HG03460 (cell line): Measurements from ENCODE around the gene SPEM3.

Experiments
- ATAC-seq: cut with Tn5 transposase; IDR thresholded peaks from one replicate; pipeline ENCODE4 v1.9.1; 2021; ENCODE audit not compliant: unreplicated experiment

SPEM3 gene

DNA sequence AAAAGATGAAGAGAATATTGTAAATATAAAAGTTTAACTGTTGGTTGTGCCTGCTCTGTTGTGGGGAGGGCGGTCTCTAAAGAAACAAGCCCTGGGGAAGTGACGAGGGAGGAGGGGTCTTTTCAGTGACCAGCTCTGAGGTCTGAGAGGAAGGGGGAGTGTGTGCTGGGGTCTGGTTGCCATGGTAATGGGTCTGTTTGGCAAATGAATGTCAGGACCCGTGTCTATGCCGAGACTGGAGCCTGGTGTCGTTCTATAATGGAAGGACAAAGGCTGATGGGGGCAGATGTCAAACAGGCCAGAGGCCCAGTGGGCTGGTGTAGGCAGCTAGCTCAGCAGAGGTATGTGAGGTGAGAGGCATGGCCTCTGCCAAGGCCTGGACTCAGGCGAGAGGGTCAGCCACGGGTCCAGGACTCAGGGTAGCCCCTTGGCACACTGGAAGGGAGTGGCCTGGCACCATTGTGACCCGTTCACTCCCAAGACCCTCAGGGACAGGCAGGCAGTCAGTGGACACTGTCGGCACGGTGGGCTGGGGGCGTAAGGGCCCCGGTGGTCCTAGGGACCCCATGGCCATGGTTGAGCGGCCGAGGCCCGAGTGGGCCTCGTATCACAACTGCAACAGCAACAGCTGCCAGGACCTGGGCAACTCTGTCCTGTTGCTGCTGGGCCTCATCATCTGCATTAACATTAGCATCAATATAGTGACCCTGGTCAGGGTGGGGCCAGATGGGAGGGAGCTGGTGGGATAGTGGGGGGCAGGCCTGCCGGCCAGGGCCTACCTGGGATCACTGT lies 8.6 kb upstream of the SPEM3 start, which contains the start of gene SPEM1:
TSS of gene SPEM1 (plus strand) at position 506 of the 792 bp plus-strand sequence. CDS start at position 567, 61 bp downstream.
- ATAC-seq: no peak

GRCh38 chr17:7421186-7421585 lies 7.5 kb upstream of the SPEM3 start:
- ATAC-seq: no peak

DNA sequence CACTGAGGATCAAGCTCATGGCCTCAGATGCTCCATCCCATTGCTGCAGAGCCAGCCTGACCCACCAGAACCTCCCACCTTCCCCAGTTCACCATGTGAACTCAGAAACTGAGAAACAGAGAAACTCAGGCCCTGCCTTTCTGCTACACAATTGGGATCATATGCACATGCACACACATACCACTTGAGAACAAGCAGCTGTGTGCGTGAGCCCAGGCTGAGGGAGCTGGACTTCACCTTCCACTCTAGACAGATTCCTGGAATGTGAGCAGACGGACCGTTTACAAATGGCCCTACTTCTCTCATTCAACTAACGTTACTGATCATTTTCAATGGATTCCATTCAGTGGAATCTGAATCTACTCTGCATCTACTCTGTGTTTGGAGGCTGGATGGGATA lies 5.0 kb upstream of the SPEM3 start:
- no peak for ATAC-seq

DNA sequence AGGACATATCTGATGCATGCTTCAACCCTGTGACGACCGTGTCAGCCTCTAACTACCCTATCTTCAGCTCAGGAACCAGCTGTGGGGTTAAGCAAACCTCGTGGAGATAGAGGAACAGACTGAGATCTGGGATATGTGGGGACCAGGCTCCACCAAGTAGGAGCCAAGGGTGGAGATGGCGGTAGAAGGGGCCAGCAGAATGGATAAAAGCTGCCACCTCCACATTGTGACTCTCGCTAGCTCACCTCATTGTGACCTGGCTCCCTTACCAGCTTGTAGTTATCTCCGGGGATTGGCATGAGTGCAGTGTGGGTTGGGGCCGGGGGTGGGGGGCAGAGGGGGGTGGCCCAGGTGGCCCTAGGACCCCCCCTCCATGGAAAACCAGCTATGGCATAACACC lies 3.3 kb upstream of the SPEM3 start, which contains the start of gene SPEM2:
TSS of gene SPEM2 (plus strand) at position 301 of the 400 bp plus-strand sequence. CDS start at position 374, 73 bp downstream.
- no peak for ATAC-seq

DNA sequence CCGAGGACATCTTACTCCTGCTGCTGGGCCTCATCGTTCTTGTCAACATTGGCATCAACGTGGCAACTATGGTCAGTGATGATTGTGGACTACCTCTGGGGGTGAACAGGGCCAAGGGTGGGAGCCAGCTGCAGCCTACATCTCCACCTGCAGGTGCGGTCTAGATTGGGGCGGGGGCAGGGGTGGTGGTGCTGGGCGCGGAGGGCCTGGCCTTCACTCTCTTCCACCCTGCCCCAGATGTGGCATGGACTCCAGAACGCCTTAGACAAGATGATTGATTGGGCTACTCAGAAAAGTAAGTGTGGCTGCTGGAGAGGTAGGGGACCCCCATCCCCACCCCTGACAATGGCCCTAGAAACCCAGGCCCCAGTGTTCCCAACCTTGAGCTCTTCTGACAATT lies 2.9 kb upstream of the SPEM3 start:
- ATAC-seq: no peak

- ATAC-seq: no peak
Observed at GRCh38 chr17:7426203-7426863, 2.3 kb upstream of the SPEM3 start.

DNA sequence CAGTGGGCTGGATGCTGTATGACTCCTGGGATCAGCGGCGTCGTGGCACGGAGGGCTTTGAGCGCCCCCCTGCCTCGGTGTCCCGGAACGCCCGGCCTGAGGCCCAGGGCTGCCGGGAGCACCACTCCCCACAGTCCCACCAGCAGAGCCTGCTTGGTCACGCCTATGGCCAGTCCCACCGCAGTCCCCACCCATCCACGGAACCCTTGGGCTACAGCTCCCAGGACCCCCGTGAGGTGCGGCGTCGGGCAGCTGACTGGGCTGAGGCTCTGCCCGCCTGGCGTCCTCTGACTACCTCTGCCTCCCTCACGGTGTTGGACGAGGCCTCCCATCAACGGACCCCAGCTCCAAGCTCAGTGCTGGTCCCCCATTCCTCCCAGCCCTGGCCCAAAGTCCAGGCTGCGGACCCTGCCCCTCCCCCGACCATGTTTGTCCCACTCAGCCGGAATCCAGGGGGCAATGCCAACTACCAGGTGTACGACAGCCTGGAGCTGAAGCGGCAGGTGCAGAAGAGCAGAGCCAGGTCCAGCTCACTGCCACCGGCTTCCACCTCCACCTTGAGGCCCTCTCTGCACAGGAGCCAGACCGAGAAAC lies 1.7 kb upstream of the SPEM3 start:
- ATAC-seq: no peak

GRCh38 chr17:7427549-7427948 lies 1.1 kb upstream of the SPEM3 start:
- ATAC-seq: no peak

DNA sequence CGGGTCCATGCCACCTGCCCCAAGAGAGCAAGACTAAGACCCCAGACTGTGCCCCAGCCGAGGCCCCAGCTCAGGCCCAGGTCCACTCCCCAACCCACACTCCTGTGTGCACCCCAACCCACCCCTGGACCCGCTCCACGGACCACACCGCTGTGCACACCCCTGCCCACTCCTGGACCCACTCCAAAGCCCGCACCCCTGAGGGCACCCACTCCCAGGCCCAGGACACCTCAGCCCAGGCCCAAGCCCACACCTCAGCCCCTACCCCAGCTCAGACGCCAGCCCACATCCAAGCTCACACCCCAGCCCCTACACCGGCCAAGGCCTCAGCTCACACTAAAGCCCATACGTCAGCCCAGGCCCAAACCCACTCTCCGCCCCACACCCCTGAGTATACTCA lies 1.1 kb downstream of the SPEM3 start:
- ATAC-seq: no peak

DNA sequence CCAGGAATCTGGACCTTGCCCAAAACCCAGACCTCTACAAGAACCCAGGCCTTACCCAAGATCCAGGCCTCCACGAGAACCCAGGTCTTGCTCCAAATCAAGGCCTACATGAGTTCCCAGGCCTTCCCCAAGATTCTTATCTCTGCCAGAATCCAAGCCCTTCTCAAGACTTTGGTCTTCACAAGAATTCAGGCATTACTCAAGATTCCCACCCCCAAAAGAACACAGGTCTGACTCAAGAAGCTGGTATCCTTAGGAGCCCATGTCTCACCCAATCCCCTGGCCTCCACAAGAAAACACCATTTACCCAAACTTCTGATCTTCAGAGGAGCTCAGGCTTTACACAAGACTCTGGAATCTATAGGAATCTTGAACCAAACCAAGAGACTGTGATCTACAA lies 2.6 kb downstream of the SPEM3 start:
- ATAC-seq: no peak

- ATAC-seq: no peak
Observed at GRCh38 chr17:7432296-7432695, 3.6 kb downstream of the SPEM3 start.

DNA sequence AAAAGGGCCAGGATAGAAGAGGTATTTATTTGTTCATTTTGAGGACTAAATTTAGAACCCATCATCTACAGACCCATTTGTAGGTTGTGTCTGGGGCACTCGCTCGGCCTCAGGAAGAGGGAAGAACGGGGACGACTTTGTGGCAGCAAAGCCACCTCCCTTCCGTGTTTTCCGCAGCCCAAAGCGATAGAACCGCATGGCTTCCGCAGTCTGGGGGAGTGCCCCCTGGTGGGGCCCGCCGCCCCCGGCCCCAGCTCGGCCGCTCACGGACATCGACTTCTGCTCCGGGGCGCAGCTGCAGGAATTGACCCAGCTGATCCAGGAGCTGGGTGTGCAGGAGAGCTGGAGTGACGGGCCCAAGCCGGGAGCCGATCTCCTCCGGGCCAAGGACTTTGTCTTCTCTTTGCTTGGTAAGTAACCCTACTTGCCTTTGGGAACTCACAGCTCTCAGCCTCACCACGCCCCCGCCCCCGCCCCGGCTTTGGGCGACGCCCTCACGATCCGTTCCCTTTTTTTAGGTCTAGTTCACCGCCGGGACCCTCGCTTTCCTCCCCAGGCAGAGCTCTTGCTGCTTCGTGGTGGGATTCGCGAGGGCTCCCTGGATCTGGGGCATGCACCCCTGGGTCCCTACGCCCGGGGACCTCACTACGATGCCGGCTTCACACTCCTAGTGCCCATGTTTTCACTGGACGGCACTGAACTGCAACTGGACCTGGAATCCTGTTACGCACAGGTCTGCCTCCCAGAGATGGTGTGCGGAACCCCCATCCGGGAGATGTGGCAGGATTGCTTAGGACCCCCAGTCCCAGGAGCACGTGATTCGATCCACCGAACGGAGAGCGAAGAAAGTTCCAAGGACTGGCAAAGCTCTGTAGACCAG lies 7.3 kb downstream of the SPEM3 start:
- ATAC-seq: peak; percentile 31

DNA sequence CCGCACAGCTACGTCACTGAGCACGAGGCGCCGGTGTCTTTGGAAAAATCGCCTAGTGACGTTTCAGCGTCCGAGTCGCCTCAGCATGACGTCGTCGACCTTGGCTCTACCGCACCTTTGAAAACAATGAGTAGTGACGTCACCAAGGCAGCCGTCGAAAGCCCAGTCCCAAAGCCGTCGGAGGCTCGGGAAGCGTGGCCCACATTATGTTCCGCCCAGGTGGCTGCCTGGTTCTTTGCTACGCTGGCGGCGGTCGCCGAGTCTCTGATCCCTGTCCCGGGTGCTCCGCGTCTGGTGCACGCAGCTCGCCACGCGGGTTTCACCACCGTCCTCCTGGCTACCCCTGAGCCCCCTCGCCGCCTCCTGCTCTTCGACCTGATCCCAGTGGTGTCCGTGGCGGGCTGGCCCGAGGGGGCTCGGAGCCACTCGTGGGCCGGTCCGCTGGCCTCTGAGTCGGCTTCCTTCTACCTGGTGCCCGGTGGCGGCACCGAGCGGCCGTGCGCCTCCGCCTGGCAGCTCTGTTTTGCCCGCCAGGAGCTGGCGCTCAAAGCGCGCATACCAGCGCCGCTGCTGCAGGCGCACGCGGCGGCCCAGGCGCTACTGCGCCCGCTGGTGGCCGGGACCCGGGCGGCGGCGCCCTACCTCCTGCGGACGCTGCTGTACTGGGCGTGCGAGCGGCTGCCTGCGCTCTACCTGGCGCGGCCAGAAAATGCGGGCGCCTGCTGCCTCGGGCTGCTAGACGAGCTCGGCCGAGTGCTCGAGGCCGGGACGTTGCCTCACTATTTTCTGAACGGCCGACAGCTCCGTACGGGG lies 8.1 kb downstream of the SPEM3 start:
- no peak for ATAC-seq

DNA sequence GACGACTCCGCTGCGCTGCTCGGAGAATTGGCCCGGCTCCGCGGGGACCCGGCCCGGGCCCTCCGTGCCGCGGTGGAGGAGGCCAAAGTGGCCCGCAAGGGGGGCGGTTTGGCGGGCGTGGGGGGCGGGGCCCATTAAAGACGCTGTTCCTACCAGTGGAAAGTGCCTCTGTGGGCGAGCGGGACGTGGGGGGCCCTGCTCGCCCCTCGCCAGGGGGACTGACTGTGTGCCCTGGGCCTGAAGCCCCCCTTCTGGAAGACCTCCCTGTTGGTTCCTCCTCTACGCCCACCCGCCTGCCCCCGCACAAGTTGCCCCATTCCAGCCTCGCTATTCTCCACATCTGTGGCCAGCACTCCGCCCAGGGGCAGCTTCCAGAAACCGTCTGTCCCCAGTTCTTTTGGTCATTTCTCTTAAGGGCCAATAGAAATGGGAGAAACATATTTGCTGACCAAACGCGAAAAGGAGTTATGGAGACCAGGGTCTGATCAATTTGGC lies 8.8 kb downstream of the SPEM3 start:
- no peak for ATAC-seq

DNA sequence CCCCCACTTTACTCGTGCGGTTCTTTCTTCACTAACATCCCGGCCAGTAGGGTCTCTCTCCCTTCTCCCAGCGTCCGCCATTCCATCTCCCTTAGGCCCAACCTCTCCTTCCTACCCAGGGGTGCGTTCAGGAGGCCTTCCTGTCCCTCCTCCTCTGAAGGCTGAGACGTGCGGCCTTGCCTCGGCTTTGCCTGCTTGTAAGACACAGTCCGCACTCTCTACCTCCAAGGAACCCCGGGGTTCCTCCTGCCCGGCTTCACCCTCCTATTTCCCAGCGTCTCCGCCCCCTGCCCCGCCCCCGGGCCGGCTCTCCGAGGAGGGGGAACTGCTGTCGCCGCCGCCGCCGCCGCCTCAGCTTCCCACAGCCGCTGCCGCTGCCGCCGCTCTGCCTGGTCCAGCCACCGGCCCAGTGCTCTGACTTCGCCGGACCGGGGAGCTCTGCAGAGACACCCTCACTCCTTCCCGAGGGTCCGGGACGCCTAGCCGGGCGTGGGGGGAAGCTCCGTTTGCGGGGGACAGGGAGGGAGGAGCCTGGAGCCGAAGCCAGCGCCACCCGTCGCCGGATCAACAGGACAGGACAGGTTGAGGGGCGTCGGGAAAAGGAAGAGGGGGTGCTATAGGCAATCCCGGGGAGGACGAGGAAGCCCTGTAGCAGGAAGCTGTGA lies 9.4 kb downstream of the SPEM3 start:
- ATAC-seq: no peak

GRCh38 chr17:7438656-7439460 lies 10.2 kb downstream of the SPEM3 start:
- ATAC-seq: no peak

DNA sequence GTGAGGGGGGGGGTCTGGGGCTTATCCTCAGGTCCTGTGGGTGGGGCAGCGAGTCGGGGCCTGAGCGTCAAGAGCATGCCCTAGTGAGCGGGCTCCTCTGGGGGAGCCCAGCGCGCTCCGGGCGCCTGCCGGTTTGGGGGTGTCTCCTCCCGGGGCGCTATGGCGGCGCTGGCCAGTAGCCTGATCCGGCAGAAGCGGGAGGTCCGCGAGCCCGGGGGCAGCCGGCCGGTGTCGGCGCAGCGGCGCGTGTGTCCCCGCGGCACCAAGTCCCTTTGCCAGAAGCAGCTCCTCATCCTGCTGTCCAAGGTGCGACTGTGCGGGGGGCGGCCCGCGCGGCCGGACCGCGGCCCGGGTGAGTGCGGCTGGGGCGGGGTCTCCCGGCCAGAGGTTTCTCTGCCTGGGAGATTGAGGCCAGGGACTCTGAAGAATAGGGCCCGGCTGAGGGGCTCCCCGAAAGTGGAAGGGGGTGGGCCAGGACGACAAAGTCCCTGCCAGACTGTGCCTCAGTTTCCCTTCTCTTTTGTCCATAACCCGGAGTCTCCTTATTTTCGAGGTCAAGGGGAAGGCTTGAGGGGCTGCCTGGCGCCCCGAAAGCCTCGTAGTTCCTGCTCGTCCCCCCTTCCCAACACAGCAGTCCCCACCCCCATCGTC lies 10.9 kb downstream of the SPEM3 start, which contains the start of gene FGF11:
TSS of gene FGF11 (plus strand) at position 51 of the 651 bp plus-strand sequence. CDS start at position 160, 109 bp downstream.
- ATAC-seq: no peak
